ENCODE measurements around the gene RHBG.

The RHBG gene

GRCh38 chr1:156378557-156378956 lies 9.5 kb downstream of the RHBG start:
- no peaks in the 10 kb centered on the region for H3K9me3 ChIP-seq (ENCODE audit: control insufficient read depth, low read depth, low read length)
- no peak overlapping the region for H3K27ac ChIP-seq (ENCODE audit: low read length)
- H3K9ac ChIP-seq (ENCODE audit: low read length), result no peak overlapping the region
- H3K4me1 ChIP-seq (ENCODE audit: control insufficient read depth, low read depth, low read length), result no peaks in the 10 kb centered on the region
- H3K27me3 ChIP-seq (ENCODE audit: control insufficient read depth, insufficient read depth, low read length), result peaks cover 12% of the 10 kb centered on the region
- H3K36me3 ChIP-seq (ENCODE audit: control insufficient read depth, low read depth, low read length), result no peaks in the 10 kb centered on the region
- H3K4me3 ChIP-seq (ENCODE audit: low read length), result no peak overlapping the region

DNA sequence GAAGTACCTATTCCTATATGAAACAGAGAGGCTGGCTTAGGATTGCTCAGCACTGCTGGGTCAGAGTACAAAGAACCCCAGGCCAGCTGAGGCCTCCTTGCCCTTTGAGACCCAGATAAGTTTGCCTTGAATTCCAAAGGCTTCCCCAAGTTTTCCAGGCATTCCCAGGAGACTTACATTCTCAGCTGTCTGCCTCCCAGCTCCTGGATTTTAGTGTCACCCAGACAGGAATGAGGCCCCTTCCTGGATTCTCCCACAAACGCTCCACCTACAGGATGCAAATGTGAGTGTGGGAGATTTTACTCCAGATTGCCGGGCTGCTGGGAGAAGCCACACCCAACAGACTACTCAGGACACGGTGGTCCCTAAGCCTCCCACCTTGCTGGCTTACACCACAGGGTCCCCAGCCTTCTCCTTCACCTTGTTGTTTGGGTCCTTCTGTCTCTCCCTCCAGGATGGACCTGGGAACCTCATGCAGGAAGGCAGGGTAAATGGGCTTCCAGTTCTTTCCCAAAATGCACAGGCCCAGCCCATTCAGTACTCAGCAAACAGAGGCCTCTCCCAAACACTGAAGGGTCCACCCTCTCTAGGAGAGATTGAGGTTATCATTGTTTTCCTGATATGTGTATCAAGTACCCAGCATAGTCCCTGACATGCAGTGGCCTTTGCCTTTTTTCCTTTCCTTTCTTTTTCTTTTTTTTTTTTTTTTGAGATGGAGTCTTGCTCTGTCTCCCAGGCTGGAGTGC lies 10.6 kb downstream of the RHBG start:
- Histone ChIP-seq H3K9me3 (ENCODE audit: control insufficient read depth, low read depth, low read length) (no peaks in the 10 kb centered on the region), H3K4me3 (ENCODE audit: low read length) (no peak overlapping the region), H3K27me3 (ENCODE audit: control insufficient read depth, insufficient read depth, low read length) (peaks cover 10% of the 10 kb centered on the region), H3K9ac (ENCODE audit: low read length) (no peak overlapping the region), H3K4me1 (ENCODE audit: control insufficient read depth, low read depth, low read length) (no peaks in the 10 kb centered on the region), H3K27ac (ENCODE audit: low read length) (no peak overlapping the region), H3K36me3 (ENCODE audit: control insufficient read depth, low read depth, low read length) (no peaks in the 10 kb centered on the region)

- H3K27ac ChIP-seq (ENCODE audit: low read length), result no peak overlapping the region
- H3K4me1 ChIP-seq (ENCODE audit: control insufficient read depth, low read depth, low read length), result no peaks in the 10 kb centered on the region
- H3K4me3 ChIP-seq (ENCODE audit: low read length), result no peak overlapping the region
- no peaks in the 10 kb centered on the region for H3K9me3 ChIP-seq (ENCODE audit: control insufficient read depth, low read depth, low read length)
- H3K27me3 ChIP-seq (ENCODE audit: control insufficient read depth, insufficient read depth, low read length), result peaks cover 29% of the 10 kb centered on the region
- no peak overlapping the region for H3K9ac ChIP-seq (ENCODE audit: low read length)
- no peaks in the 10 kb centered on the region for H3K36me3 ChIP-seq (ENCODE audit: control insufficient read depth, low read depth, low read length)
Measured at GRCh38 chr1:156382561-156382960, 13.6 kb downstream of the RHBG start.

GRCh38 chr1:156383023-156383422 lies 14.0 kb downstream of the RHBG start:
- Histone ChIP-seq H3K9ac (ENCODE audit: low read length) (no peak overlapping the region), H3K9me3 (ENCODE audit: control insufficient read depth, low read depth, low read length) (no peaks in the 10 kb centered on the region), H3K27ac (ENCODE audit: low read length) (no peak overlapping the region), H3K4me1 (ENCODE audit: control insufficient read depth, low read depth, low read length) (no peaks in the 10 kb centered on the region), H3K4me3 (ENCODE audit: low read length) (no peak overlapping the region), H3K27me3 (ENCODE audit: control insufficient read depth, insufficient read depth, low read length) (peaks cover 34% of the 10 kb centered on the region), H3K36me3 (ENCODE audit: control insufficient read depth, low read depth, low read length) (no peaks in the 10 kb centered on the region)

GRCh38 chr1:156384007-156384406 lies 15.0 kb downstream of the RHBG start:
- Histone ChIP-seq H3K9ac (ENCODE audit: low read length) (no peak overlapping the region), H3K4me3 (ENCODE audit: low read length) (no peak overlapping the region), H3K27me3 (ENCODE audit: control insufficient read depth, insufficient read depth, low read length) (peaks cover 42% of the 10 kb centered on the region), H3K27ac (ENCODE audit: low read length) (no peak overlapping the region), H3K4me1 (ENCODE audit: control insufficient read depth, low read depth, low read length) (peaks cover 4% of the 10 kb centered on the region), H3K36me3 (ENCODE audit: control insufficient read depth, low read depth, low read length) (no peaks in the 10 kb centered on the region), H3K9me3 (ENCODE audit: control insufficient read depth, low read depth, low read length) (no peaks in the 10 kb centered on the region)

DNA sequence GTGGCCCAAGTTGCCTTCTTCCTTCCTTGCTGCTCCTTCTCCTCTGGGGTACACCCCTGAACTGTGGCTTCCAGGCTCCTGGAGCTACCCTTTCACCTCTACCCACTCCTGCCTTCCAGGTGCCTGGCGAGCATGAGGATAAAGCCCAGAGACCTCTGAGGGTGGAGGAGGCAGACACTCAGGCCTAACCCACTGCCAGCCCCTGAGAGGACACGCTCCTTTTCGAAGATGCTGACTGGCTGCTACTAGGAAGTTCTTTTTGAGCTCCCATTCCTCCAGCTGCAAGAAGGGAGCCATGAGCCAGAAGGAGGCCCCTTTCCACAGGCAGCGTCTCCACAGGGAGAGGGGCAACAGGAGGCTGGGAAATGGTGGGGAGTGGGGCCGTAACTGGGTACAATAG lies 15.6 kb downstream of the RHBG start:
- H3K4me3 ChIP-seq (ENCODE audit: low read length), result no peak overlapping the region
- H3K27ac ChIP-seq (ENCODE audit: low read length), result no peak overlapping the region
- no peaks in the 10 kb centered on the region for H3K9me3 ChIP-seq (ENCODE audit: control insufficient read depth, low read depth, low read length)
- no peaks in the 10 kb centered on the region for H3K36me3 ChIP-seq (ENCODE audit: control insufficient read depth, low read depth, low read length)
- H3K9ac ChIP-seq (ENCODE audit: low read length), result no peak overlapping the region
- peaks cover 49% of the 10 kb centered on the region for H3K27me3 ChIP-seq (ENCODE audit: control insufficient read depth, insufficient read depth, low read length)
- peaks cover 7% of the 10 kb centered on the region for H3K4me1 ChIP-seq (ENCODE audit: control insufficient read depth, low read depth, low read length)

DNA sequence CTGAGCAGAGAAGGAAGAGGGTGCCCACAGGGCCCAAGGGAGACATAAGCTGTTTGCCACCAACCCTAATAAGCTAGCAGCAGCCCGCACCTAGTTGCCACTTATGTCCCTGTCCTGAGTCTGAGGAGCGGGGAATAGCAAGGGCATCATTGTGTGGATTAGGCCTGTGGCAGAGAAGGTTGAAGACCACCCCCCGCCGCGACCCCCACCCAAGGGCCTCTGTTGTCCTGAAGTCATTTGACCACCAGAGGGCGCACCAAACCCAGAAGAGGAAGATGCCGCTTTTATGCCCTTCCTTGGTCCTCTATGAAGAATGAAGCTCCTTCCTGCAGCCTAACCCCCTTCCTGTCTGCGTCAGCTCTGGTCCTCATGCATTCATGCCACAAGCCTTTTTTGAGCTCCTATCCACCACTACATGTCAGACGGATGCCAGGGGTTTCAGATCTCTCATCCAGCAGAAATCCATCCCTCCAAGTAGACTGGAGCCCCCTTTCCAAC lies 16.6 kb downstream of the RHBG start:
- no peaks in the 10 kb centered on the region for H3K36me3 ChIP-seq (ENCODE audit: control insufficient read depth, low read depth, low read length)
- no peak overlapping the region for H3K9ac ChIP-seq (ENCODE audit: low read length)
- peaks cover 7% of the 10 kb centered on the region for H3K4me1 ChIP-seq (ENCODE audit: control insufficient read depth, low read depth, low read length)
- no peaks in the 10 kb centered on the region for H3K9me3 ChIP-seq (ENCODE audit: control insufficient read depth, low read depth, low read length)
- no peak overlapping the region for H3K27ac ChIP-seq (ENCODE audit: low read length)
- no peak overlapping the region for H3K4me3 ChIP-seq (ENCODE audit: low read length)
- H3K27me3 ChIP-seq (ENCODE audit: control insufficient read depth, insufficient read depth, low read length), result peaks cover 58% of the 10 kb centered on the region

DNA sequence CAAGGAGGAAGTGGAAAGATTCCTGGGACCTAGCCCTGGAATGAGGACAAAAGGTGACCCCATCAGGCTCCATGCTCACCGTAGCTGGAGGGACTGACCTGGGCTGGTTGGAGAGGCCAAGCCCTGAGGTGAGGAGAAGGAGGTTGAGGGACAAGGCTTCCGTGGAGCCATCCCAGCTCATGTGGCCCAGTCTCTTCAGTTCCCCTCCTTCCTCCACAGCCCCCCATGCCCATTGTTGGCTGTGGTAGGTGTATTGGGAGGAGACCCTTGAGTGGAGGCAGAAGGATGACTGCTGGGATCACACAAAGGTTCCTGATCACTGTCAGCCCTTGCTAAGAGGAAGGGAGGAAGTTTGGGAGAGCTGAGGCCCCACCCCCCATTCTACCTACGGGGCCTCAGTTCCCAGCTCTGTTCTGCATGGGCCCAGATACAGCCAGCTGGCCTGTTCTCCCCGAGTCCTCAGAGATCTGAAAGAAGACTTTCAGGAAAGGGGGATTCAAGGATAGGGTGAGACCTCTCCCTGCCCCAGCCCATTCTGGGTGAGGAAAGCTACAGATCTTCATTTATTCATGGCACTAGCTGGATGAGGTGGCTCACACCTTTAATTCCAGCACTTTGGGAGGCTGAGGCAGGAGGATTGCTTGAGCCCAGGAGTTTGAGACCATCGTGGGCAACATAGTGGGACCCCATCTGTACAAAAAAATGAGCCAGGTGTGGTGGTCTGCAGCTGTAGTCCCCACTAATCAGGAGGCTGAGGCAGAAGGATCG lies 17.3 kb downstream of the RHBG start:
- H3K27me3 ChIP-seq (ENCODE audit: control insufficient read depth, insufficient read depth, low read length), result peaks cover 65% of the 10 kb centered on the region
- H3K27ac ChIP-seq (ENCODE audit: low read length), result no peak overlapping the region
- H3K36me3 ChIP-seq (ENCODE audit: control insufficient read depth, low read depth, low read length), result no peaks in the 10 kb centered on the region
- no peak overlapping the region for H3K4me3 ChIP-seq (ENCODE audit: low read length)
- no peaks in the 10 kb centered on the region for H3K9me3 ChIP-seq (ENCODE audit: control insufficient read depth, low read depth, low read length)
- no peak overlapping the region for H3K9ac ChIP-seq (ENCODE audit: low read length)
- H3K4me1 ChIP-seq (ENCODE audit: control insufficient read depth, low read depth, low read length), result peaks cover 10% of the 10 kb centered on the region

DNA sequence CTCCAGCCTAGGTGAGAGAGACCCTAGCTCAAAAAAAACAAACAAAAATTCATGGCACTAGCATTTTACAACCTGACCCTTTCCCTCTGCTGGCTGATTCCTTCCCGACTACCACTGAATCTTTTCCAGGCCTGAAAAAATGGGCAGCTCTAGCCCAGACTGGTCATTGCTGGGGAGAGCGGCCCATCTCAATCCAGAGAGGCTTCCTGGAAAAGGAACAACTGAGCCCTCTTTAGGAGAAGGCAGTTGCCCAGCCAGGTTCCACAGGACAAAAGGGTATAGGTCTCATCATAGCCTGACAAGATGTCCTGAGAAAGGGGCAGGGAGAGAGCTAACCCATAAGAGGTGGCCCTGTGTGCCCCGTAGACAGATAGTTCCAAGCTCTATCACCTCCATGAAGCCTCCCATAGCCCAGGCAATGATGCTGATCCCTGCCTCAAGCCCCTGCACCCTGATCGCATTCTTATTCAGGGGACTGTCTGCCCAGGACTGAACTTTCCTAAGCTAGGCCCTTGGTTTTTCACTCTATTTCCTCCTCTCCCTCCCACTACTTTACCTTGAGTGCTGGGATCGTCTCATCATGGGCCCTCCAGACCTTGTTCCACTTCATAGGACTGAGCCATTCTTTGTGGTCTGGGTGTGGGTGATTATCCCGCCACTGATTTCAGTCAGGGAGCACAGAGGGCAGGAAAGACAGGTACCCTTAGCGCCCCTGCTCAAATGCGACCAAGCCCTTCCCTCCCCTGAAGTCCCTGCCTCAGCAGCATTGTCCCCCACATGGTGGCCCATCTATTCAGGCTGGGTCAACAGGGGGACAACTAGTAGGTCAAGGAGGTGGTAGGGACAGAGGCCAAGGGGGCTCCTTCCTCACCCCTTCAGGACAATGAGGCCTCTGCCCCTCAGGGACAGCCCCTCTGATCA lies 18.2 kb downstream of the RHBG start:
- Histone ChIP-seq H3K4me3 (ENCODE audit: low read length) (peak overlapping the region; percentile 49), H3K9ac (ENCODE audit: low read length) (no peak overlapping the region), H3K27me3 (ENCODE audit: control insufficient read depth, insufficient read depth, low read length) (peaks cover 70% of the 10 kb centered on the region)

DNA sequence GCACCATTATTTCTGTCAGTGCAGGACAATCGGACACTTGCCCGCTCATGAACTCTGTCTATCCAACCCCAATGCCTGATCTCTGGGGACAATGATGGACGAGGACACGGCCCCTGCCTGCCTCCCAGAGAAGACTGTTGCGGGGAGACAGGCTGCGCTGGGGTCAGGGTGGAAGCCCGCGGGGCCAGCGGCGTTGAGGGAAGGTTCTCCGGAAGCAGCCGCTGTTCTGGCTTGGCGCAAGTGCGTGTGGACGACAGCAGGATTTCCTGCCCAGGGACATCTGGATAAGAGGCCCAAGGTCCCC lies 18.8 kb downstream of the RHBG start:
- Histone ChIP-seq H3K27ac (ENCODE audit: low read length) (no peak overlapping the region), H3K4me3 (ENCODE audit: low read length) (peak overlapping the region; percentile 49), H3K36me3 (ENCODE audit: control insufficient read depth, low read depth, low read length) (no peaks in the 10 kb centered on the region), H3K27me3 (ENCODE audit: control insufficient read depth, insufficient read depth, low read length) (peaks cover 66% of the 10 kb centered on the region), H3K4me1 (ENCODE audit: control insufficient read depth, low read depth, low read length) (peaks cover 25% of the 10 kb centered on the region), H3K9me3 (ENCODE audit: control insufficient read depth, low read depth, low read length) (no peaks in the 10 kb centered on the region), H3K9ac (ENCODE audit: low read length) (peak overlapping the region; percentile 16)

More for the DNA sequence above, 18.2 kb downstream of the RHBG start:
- no peak overlapping the region for H3K27ac ChIP-seq (ENCODE audit: low read length)
- no peaks in the 10 kb centered on the region for H3K9me3 ChIP-seq (ENCODE audit: control insufficient read depth, low read depth, low read length)
- H3K36me3 ChIP-seq (ENCODE audit: control insufficient read depth, low read depth, low read length), result no peaks in the 10 kb centered on the region
- peaks cover 19% of the 10 kb centered on the region for H3K4me1 ChIP-seq (ENCODE audit: control insufficient read depth, low read depth, low read length)

Data from iPS-18a (cell line).